Measurements from ENCODE around the gene PARD6A.

PARD6A gene

DNA sequence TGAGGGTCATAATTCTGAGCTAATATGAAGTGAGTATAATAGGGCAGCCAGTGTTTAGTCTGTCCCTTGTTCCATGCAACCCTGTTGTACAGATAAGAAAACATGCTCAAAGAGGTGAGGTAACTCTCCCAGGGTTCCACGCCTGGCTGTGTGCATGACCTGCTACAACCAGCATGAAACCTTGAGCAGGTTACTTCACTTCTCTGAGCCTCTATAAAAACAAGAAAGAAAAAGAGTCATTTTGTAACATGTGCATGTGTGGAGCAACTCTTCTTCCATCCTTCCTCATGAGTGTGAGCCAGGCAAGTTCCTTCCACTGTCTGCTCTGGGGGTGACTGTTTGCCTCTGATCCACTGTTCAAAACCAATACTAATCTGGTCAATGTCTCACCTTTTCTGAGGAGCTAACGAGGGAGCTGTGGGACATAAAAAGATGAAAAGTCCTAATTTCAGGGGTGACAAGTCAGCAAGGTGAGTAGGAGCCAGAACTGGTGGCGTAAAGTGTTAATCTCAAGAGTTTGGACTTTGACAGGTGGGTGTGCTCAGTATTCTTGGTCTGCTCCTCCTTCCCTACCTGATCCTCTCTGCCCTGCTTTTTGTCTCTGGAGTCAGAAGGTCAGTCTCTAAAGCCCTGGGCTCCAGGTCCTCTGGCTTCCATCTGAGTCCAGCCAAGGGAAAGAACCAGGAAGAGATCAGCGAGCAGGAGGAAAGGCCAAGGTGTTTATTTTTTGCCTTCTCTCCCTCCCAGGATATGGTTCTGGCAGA lies 36.8 kb downstream of the PARD6A start:
- no peak for DNase-seq

DNA sequence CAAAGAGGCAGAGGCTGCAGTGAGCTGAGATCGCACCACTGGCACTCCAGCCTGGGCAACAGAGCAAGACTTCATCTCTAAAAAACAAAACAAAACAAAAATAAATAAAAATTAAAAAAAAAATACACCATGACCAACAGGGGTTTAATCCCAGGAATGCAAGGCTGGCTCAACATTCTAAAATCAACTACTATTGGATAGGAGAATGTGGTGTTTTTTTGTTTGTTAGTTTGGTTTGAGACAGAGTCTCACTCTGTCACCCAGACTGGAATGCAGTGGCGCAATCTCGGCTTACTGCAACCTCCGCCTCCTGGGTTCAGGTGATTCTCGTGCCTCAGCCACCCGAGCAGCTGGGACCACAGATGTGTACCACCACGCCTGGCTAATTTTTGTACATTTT lies 38.5 kb downstream of the PARD6A start:
- DNase-seq, result no peak

DNA sequence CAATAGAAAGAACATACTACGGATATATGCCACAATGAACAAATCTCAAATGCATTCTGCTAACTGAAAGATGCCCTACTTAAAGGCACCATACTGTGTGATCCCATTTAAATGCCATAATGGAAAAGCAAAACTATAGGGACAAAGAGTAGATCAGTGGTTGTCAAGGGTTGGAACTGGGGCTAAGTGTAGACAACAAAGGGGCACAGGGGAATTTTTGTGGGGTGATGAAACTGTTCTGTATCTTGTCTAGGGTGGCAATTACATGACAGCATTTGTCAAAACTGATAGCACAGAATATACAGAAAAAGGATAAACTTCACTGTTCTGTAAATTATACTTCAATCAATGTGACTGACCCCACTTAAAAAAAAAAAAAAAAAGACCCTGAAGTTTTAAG lies 40.7 kb downstream of the PARD6A start:
- DNase-seq, result peak in 1 of 3 experiments; percentile 7

- no peak for DNase-seq
These were observed 41.4 kb downstream of the PARD6A start for GRCh38 chr16:67702130-67702529.

DNA sequence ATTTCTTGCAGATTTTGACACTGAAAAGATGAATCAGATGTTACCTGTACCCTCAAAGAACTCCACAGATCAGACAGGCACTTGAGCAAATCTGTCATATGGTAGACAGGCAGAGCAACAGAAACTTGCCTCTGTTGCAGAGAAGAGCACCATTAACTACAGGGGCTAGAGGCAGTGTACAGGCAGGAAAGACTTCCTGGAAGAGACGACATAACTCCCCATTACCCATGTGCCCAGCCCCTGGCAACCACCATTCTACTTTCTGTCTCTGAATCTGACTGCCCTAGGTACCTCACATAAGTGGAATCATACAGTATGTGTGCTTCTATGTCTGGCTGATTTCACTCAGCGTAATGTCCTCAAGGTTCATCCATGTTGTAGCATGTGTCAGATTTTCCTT lies 42.9 kb downstream of the PARD6A start:
- no peak for DNase-seq

- no peak for DNase-seq
These were observed 43.4 kb downstream of the PARD6A start for GRCh38 chr16:67704110-67704509.

DNA sequence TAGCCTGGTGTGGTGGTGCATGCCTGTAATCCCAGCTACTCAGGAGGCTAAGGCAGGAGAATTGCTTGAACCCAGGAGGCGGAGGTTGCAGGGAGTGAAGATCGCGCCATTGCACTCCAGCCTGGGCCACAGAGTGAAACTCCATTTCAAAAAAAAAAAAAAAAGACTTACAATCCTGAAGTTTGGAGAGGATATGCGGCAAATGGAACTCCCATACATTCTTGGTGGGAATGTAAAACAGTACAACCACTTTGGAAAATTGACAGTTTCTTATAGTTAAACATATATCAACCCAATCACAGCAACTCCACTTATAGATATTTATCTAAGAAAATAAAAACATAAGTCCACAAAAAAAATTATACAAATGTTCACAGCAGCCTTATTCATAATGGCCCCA lies 46.5 kb downstream of the PARD6A start:
- no peak for DNase-seq

GRCh38 chr16:67707790-67708189 lies 47.0 kb downstream of the PARD6A start:
- DNase-seq, result no peak

DNA sequence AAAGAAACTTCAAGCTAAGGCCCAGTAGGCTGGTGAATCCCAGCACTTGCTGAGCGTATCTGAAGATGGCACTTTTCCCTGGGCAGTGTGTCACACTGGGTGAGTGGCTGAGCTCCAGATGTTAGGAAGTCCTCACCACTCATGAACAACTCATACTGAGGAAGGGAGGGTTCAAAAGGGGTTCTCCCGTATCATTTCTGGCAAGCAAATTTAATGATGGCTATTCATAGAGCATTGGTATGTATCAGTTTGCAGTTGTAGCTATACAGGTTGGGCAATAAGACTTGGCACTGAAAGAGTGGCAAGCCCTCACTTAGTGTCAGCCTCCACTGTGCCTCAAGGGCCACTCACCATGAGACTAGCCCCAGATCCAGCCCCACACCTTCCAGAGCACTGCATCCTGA lies 47.6 kb downstream of the PARD6A start:
- DNase-seq, result no peak

GRCh38 chr16:67709050-67709449 lies 48.3 kb downstream of the PARD6A start:
- no peak for DNase-seq

DNA sequence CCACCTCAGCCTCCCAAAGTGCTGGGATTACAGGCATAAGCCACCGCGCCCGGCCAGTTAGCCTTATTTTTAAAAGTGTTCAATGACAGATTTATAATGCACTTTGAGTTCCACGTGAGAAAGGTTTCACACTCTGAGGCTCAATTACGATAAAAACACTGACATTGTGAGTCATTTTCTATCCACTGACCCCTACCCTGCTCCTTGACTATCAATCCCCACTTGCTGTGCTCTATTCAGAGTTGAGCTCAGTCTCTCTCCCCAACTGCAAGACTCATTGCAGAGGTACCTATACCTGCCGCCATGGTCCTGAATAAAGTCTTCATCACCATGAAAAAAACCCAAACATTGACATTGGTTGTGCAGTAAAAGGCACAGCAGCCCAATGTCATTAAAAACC lies 49.8 kb downstream of the PARD6A start:
- DNase-seq, result no peak

All from NCI-H1417 (cell line).